ENCODE data around the gene HLA-DRB5.
"Not testable (repeated sequence)": the region's sequence is repeated elsewhere in the genome, so short reads cannot be mapped to it uniquely, and the experiment has no call there.

HLA-DRB5 gene
- total RNA-seq = 1.1 to 8.7 (median 4.4) reads per million in 9 experiments

- peak; percentile 81 for ATAC-seq (replicated peaks)
- no peaks in the 10 kb centered on the region for H3K9me3 Mint-ChIP-seq
- peak within 1 kb of the TSS; percentile 67 to 78 for H3K4me3 Mint-ChIP-seq
- H3K4me1 Mint-ChIP-seq (ENCODE audit: low read depth in 2 of 2) = peaks cover 9 to 42% of the 10 kb centered on the region in 2 donors
- H3K36me3 Mint-ChIP-seq (ENCODE audit: insufficient read depth) = peaks cover 3% of the 10 kb centered on the region
- no peaks in the 10 kb centered on the region for H3K27me3 Mint-ChIP-seq
- peak; percentile 6 to 64 (median 26) for DNase-seq
- peak within 1 kb of the TSS; percentile 45 to 95 for H3K27ac Mint-ChIP-seq
Measured at GRCh38 chr6:32529697-32530430, at the start of gene HLA-DRB5. Gene HLA-DRB5 (minus strand): TSS chr6:32530287. CDS start chr6:32530224, 63 bp downstream.

GRCh38 chr6:32578962-32579361 is 48.9 kb upstream of the HLA-DRB5 start:
- H3K4me3 Mint-ChIP-seq = peak overlapping the region; percentile 28 to 57
- no peaks in the 10 kb centered on the region for H3K9me3 Mint-ChIP-seq
- peaks cover 53% of the 10 kb centered on the region for H3K36me3 Mint-ChIP-seq (ENCODE audit: insufficient read depth)
- no peaks in the 10 kb centered on the region for H3K27me3 Mint-ChIP-seq
- peaks cover 26 to 30% of the 10 kb centered on the region in 2 donors for H3K4me1 Mint-ChIP-seq (ENCODE audit: low read depth in 2 of 2)
- H3K27ac Mint-ChIP-seq = peak overlapping the region in 1 of 2 donors; percentile 31
- DNase-seq (no peak), ATAC-seq (replicated peaks) (no peak)

DNA sequence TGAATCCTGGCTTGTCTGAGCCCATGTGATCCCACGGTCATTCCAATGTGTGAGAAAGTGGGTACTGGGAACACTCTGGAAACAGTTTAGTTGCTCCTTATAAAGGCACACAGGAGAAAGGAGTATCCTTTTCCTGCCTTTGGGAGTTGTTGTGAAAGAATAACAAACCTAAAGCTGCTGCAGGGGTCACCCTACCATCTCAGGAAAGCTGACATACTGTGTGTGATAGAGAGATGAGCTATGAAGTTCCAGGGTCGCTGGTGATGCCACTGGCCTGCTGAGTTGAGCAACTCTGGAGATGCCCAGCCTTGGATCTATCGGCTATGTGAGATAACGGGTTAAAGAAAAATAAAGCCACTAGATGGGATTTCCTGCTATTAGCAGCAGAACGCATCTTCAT is 47.4 kb upstream of the HLA-DRB5 start:
- not testable (repeated sequence) for DNase-seq; H3K9me3 Mint-ChIP-seq; H3K27me3 Mint-ChIP-seq; ATAC-seq (replicated peaks); H3K27ac Mint-ChIP-seq; H3K4me3 Mint-ChIP-seq
- peaks cover 20 to 23% of the 10 kb centered on the region in 2 donors for H3K4me1 Mint-ChIP-seq (ENCODE audit: low read depth in 2 of 2)
- H3K36me3 Mint-ChIP-seq (ENCODE audit: insufficient read depth) = peaks cover 46% of the 10 kb centered on the region

DNA sequence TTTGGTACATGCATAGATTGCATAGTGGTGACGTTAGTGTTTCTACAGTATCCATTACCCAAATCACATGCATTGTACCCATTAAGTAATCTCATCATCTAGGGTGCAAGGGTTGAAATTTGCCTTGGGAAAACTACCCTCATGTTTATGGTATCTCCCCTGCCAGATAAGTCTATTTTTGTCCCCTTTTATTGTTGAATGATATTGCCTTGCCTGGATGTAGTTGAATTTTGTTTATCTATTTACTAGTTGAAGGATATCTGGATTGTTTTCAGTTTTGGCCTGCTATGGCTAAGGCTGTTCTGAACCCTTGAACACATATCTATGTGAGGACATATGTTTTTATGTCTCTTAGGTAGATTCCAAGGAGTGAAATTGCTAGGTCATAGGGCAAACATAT is 46.2 kb upstream of the HLA-DRB5 start:
- ATAC-seq (replicated peaks) (no peak), DNase-seq (no peak)
- H3K9me3 Mint-ChIP-seq = no peaks in the 10 kb centered on the region
- H3K4me3 Mint-ChIP-seq = no peak overlapping the region
- peak overlapping the region in 1 of 2 donors; percentile 12 for H3K27ac Mint-ChIP-seq
- no peaks in the 10 kb centered on the region for H3K27me3 Mint-ChIP-seq
- H3K36me3 Mint-ChIP-seq (ENCODE audit: insufficient read depth) = peaks cover 34% of the 10 kb centered on the region
- peaks cover 20 to 23% of the 10 kb centered on the region in 2 donors for H3K4me1 Mint-ChIP-seq (ENCODE audit: low read depth in 2 of 2)

- Mint-ChIP-seq H3K27me3 (no peaks in the 10 kb centered on the region), H3K9me3 (no peaks in the 10 kb centered on the region), H3K36me3 (ENCODE audit: insufficient read depth) (no peaks in the 10 kb centered on the region), H3K4me3 (no peak overlapping the region), H3K4me1 (ENCODE audit: low read depth in 2 of 2) (peaks cover 10 to 15% of the 10 kb centered on the region in 2 donors), H3K27ac (no peak overlapping the region)
- ATAC-seq (replicated peaks) (no peak), DNase-seq (no peak)
Measured at GRCh38 chr6:32570363-32570905, 40.3 kb upstream of the HLA-DRB5 start.

- no peak for DNase-seq
- H3K4me3 Mint-ChIP-seq = peak overlapping the region; percentile 56 to 76
- ATAC-seq (replicated peaks) = peak; percentile 80
- no peaks in the 10 kb centered on the region for H3K9me3 Mint-ChIP-seq
- H3K27ac Mint-ChIP-seq = peak overlapping the region; percentile 69 to 91
- H3K4me1 Mint-ChIP-seq (ENCODE audit: low read depth in 2 of 2) = peaks cover 10 to 15% of the 10 kb centered on the region in 2 donors
- H3K27me3 Mint-ChIP-seq = peaks cover 0 to 10% of the 10 kb centered on the region in 2 donors
- no peaks in the 10 kb centered on the region for H3K36me3 Mint-ChIP-seq (ENCODE audit: insufficient read depth)
Measured at GRCh38 chr6:32568561-32568960, 38.5 kb upstream of the HLA-DRB5 start.

GRCh38 chr6:32566957-32567356 is 36.9 kb upstream of the HLA-DRB5 start:
- ATAC-seq (replicated peaks) = no peak
- no peak overlapping the region for H3K4me3 Mint-ChIP-seq
- H3K4me1 Mint-ChIP-seq (ENCODE audit: low read depth in 2 of 2) = peaks cover 10 to 15% of the 10 kb centered on the region in 2 donors
- H3K27ac Mint-ChIP-seq = no peak overlapping the region
- no peaks in the 10 kb centered on the region for H3K9me3 Mint-ChIP-seq
- H3K27me3 Mint-ChIP-seq = peaks cover 15 to 23% of the 10 kb centered on the region in 2 donors
- H3K36me3 Mint-ChIP-seq (ENCODE audit: insufficient read depth) = no peaks in the 10 kb centered on the region
- DNase-seq = no peak

DNA sequence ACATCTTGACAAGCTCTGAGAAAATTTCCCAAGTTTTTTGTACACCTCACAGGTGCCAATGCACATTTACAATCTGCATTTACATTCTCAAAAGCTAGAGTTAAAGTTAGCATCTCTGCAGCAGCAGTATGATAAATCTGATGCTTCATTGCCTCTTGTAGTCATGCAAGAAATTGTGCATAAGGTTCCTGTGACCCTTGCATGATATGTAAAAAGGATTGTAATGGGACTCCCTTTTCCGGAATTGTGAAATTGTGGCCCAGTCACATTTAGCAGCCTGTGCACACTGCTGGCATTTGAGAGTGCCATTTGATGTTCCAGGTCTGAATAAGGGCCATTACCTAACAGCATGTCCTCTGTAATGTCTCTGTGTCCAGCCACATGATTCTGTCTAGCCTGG is 35.4 kb upstream of the HLA-DRB5 start:
- ATAC-seq (replicated peaks) (no peak), DNase-seq (no peak)
- Mint-ChIP-seq H3K27ac (no peak overlapping the region), H3K4me3 (no peak overlapping the region), H3K27me3 (peaks cover 21 to 26% of the 10 kb centered on the region in 2 donors), H3K36me3 (ENCODE audit: insufficient read depth) (no peaks in the 10 kb centered on the region), H3K4me1 (ENCODE audit: low read depth in 2 of 2) (peaks cover 10 to 15% of the 10 kb centered on the region in 2 donors), H3K9me3 (no peaks in the 10 kb centered on the region)

DNA sequence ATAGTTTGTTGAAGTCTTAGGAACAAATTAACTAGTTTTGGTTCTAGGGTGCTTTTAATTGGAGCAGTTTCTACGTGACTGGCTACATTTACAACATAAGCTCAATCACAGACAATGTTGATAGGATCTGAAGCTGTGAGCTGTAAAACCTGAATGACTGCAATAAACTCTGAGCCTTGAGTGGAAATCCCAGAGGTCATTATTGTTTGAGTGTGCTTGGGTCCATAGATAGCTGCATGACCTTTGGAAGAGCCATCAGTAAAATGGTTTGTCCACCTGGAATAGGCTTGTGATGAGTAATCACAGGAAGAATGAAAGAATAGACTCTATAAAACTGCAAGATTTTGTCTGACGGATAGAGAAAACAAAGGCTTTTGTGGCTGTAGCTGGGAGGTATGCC is 32.9 kb upstream of the HLA-DRB5 start:
- Mint-ChIP-seq H3K4me1 (ENCODE audit: low read depth in 2 of 2) (no peaks in the 10 kb centered on the region), H3K4me3 (no peak overlapping the region), H3K27me3 (peaks cover 32% of the 10 kb centered on the region in 2 donors), H3K9me3 (no peaks in the 10 kb centered on the region), H3K27ac (no peak overlapping the region), H3K36me3 (ENCODE audit: insufficient read depth) (no peaks in the 10 kb centered on the region)
- DNase-seq = no peak
- no peak for ATAC-seq (replicated peaks)

- ATAC-seq (replicated peaks) = no peak
Measured at GRCh38 chr6:32559747-32560146, 29.7 kb upstream of the HLA-DRB5 start.

GRCh38 chr6:32558426-32559057 is 28.5 kb upstream of the HLA-DRB5 start:
- Mint-ChIP-seq H3K4me3 (no peak overlapping the region), H3K9me3 (no peaks in the 10 kb centered on the region), H3K27ac (no peak overlapping the region), H3K27me3 (peaks cover 28 to 33% of the 10 kb centered on the region in 2 donors), H3K4me1 (ENCODE audit: low read depth in 2 of 2) (peaks cover 0 to under 1% of the 10 kb centered on the region in 2 donors), H3K36me3 (ENCODE audit: insufficient read depth) (no peaks in the 10 kb centered on the region)
- DNase-seq (no peak), ATAC-seq (replicated peaks) (no peak)

More at GRCh38 chr6:32559747-32560146, 29.7 kb upstream of the HLA-DRB5 start:
- no peak for DNase-seq
- H3K9me3 Mint-ChIP-seq = no peaks in the 10 kb centered on the region
- no peaks in the 10 kb centered on the region for H3K36me3 Mint-ChIP-seq (ENCODE audit: insufficient read depth)
- no peaks in the 10 kb centered on the region for H3K4me1 Mint-ChIP-seq (ENCODE audit: low read depth in 2 of 2)
- no peak overlapping the region for H3K27ac Mint-ChIP-seq
- H3K4me3 Mint-ChIP-seq = no peak overlapping the region
- peaks cover 33 to 38% of the 10 kb centered on the region in 2 donors for H3K27me3 Mint-ChIP-seq

GRCh38 chr6:32554116-32554965 is 24.3 kb upstream of the HLA-DRB5 start:
- Mint-ChIP-seq H3K4me3 (no peak overlapping the region), H3K27me3 (peaks cover 12% of the 10 kb centered on the region in 2 donors), H3K4me1 (ENCODE audit: low read depth in 2 of 2) (peaks cover 2 to 4% of the 10 kb centered on the region in 2 donors), H3K36me3 (ENCODE audit: insufficient read depth) (no peaks in the 10 kb centered on the region), H3K9me3 (no peaks in the 10 kb centered on the region), H3K27ac (no peak overlapping the region)
- DNase-seq (no peak), ATAC-seq (replicated peaks) (no peak)

All from effector memory CD8-positive, alpha-beta T cell (primary cell).